K562 (cell line): Measurements from ENCODE around the gene PRSS53. TPM values are rescaled to one million over a fixed set of nuclear protein-coding genes. Genes with fewer than 3 reads are reported as not detected.

Experiments used
- CHD4 ChIP-seq: fragments of 200-600 bp; sonication (generic); IDR thresholded peaks from 3 replicates; pipeline ENCODE4 v1.6.1; 2012; ENCODE audit warnings: low read depth, mild to moderate bottlenecking, mixed read lengths, low read length, inconsistent platforms; ENCODE audit not compliant: insufficient read depth, insufficient replicate concordance, poor library complexity, severe bottlenecking
- DMBX1 ChIP-seq: fragments of 250-450 bp; sonication (Bioruptor Pico); IDR thresholded peaks from 2 replicates; pipeline ENCODE4 v1.8.0; 2022; ENCODE audit warnings: inconsistent platforms, mild to moderate bottlenecking, moderate library complexity, borderline replicate concordance
- MBD2 ChIP-seq: sonication (generic); IDR thresholded peaks from 2 replicates; pipeline ENCODE4 v1.6.1; 2016; ENCODE audit warnings: low read depth, borderline replicate concordance
- MTA1 ChIP-seq: fragments of 450-650 bp; IDR thresholded peaks from 2 replicates; pipeline ENCODE4 v1.6.1; 2017; ENCODE audit warnings: borderline replicate concordance
- NFRKB ChIP-seq: fragments of 450-650 bp; IDR thresholded peaks from 2 replicates; pipeline ENCODE4 v1.6.1; 2016; ENCODE audit warnings: low read depth
- STAT5B ChIP-seq: fragments of 250-450 bp; sonication (Bioruptor Pico); IDR thresholded peaks from 2 replicates; pipeline ENCODE4 v1.8.0; 2021; ENCODE audit warnings: mild to moderate bottlenecking, inconsistent platforms
- TCF7 ChIP-seq: sonication (generic); IDR thresholded peaks from 2 replicates; pipeline ENCODE4 v1.6.1; 2016; ENCODE audit warnings: antibody characterized with exemption, borderline replicate concordance
- TEAD2 ChIP-seq: fragments of 450-650 bp; IDR thresholded peaks from 2 replicates; pipeline ENCODE4 v1.6.1; 2016; ENCODE audit warnings: missing genetic modification characterization, control low read depth, missing compliant biosample characterization
- polyA plus RNA-seq, 8 experiments: library from polyadenylated mRNA; depleted of rRNA in 4 of 8; stranded (reverse) in 5 of 8; unstranded in 3 of 8; fragments of >200 nt; fragmentation: Nextera tagmentation in 2 of 8; fragmentation: Illumina TruSeq in 1 of 8; extraction: Ambion mirVana in 2 of 8; extraction: Trizol in 1 of 8; gene quantifications; 2 replicates each; pipeline versions ENCODE4 v1.2.1 to v1.2.3, GENCODE V29; 2011 to 2014; ENCODE audit warnings: inconsistent platforms in 1 of 8, missing spikeins in 1 of 8
- total RNA-seq, 7 experiments: library from RNA; depleted of rRNA in 6 of 7; stranded (reverse); fragments of >200 nt in 6 of 7; fragmentation: Illumina TruSeq in 2 of 7; extraction: Trizol in 2 of 7; gene quantifications; 2 replicates each; pipeline versions ENCODE4 v1.2.1 to v1.2.3, GENCODE V29; 2011 to 2021; ENCODE audit warnings: low replicate concordance in 1 of 7
- TF ChIP-seq, protein P1 (sequence below): fragments of 150-350 bp; IDR thresholded peaks from 2 replicates; pipeline ENCODE4 v1.6.1; 2014; ENCODE audit warnings: low read depth, mild to moderate bottlenecking, low read length, borderline replicate concordance
- TF ChIP-seq, protein P2 (sequence below): fragments of 450-650 bp; IDR thresholded peaks from 2 replicates; pipeline ENCODE4 v1.6.1; 2016; ENCODE audit warnings: missing biosample characterization, missing genetic modification characterization
- TF ChIP-seq, protein P3 (sequence below): sonication (generic); formaldehyde crosslinking; IDR thresholded peaks from 2 replicates; pipeline ENCODE4 v1.8.1; 2023; ENCODE audit warnings: mild to moderate bottlenecking, missing genetic modification reagents
- TF ChIP-seq, protein P4 (sequence below), 2 experiments: fragments of 450-650 bp; formaldehyde crosslinking in 1 of 2; IDR thresholded peaks; 2 replicates each; pipeline versions ENCODE4 v1.4.0 to v1.6.1; 2014 to 2020; ENCODE audit warnings: mild to moderate bottlenecking in 2 of 2, borderline replicate concordance in 1 of 2, low read depth in 1 of 2

PRSS53 gene
- total and polyA plus RNA-seq, 9 of the 15 experiments (the other 6 are each of a cell fraction or from before 2014, with no cell fraction given): 0.40 to 1.9 (median 0.78) TPM; not detected in 2

DNA sequence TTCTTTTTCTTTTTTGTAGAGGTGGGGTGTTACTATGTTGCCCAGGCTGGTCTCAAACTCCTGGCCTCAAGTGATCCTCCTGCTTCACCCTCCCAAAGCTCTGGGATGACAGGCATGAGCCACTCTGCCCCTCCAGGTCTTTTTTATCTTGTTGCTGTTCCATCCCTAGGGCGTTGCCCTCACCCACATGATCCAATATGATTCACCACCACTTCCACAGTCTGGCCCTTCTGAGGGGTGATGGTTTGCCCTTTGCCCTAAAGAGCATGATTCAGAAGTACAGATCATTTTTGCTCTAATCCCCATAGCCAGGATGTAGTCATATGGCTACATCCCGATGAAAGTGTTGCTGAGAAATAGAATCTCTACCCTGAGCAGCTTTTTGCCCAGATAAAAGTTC lies 36.6 kb downstream of the PRSS53 start (continued):
- TF ChIP-seq, protein P1, sequence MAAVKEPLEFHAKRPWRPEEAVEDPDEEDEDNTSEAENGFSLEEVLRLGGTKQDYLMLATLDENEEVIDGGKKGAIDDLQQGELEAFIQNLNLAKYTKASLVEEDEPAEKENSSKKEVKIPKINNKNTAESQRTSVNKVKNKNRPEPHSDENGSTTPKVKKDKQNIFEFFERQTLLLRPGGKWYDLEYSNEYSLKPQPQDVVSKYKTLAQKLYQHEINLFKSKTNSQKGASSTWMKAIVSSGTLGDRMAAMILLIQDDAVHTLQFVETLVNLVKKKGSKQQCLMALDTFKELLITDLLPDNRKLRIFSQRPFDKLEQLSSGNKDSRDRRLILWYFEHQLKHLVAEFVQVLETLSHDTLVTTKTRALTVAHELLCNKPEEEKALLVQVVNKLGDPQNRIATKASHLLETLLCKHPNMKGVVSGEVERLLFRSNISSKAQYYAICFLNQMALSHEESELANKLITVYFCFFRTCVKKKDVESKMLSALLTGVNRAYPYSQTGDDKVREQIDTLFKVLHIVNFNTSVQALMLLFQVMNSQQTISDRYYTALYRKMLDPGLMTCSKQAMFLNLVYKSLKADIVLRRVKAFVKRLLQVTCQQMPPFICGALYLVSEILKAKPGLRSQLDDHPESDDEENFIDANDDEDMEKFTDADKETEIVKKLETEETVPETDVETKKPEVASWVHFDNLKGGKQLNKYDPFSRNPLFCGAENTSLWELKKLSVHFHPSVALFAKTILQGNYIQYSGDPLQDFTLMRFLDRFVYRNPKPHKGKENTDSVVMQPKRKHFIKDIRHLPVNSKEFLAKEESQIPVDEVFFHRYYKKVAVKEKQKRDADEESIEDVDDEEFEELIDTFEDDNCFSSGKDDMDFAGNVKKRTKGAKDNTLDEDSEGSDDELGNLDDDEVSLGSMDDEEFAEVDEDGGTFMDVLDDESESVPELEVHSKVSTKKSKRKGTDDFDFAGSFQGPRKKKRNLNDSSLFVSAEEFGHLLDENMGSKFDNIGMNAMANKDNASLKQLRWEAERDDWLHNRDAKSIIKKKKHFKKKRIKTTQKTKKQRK: no peak
- TF ChIP-seq DMBX1 (CRISPR knock-in tag) (no peak), CHD4 (no peak), TEAD2 (tag) (no peak), NFRKB (no peak), TCF7 (no peak), MTA1 (no peak), STAT5B (CRISPR knock-in tag) (no peak), MBD2 (no peak)
- TF ChIP-seq, protein P2, sequence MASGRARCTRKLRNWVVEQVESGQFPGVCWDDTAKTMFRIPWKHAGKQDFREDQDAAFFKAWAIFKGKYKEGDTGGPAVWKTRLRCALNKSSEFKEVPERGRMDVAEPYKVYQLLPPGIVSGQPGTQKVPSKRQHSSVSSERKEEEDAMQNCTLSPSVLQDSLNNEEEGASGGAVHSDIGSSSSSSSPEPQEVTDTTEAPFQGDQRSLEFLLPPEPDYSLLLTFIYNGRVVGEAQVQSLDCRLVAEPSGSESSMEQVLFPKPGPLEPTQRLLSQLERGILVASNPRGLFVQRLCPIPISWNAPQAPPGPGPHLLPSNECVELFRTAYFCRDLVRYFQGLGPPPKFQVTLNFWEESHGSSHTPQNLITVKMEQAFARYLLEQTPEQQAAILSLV (tag): no peak
- TF ChIP-seq, protein P3, sequence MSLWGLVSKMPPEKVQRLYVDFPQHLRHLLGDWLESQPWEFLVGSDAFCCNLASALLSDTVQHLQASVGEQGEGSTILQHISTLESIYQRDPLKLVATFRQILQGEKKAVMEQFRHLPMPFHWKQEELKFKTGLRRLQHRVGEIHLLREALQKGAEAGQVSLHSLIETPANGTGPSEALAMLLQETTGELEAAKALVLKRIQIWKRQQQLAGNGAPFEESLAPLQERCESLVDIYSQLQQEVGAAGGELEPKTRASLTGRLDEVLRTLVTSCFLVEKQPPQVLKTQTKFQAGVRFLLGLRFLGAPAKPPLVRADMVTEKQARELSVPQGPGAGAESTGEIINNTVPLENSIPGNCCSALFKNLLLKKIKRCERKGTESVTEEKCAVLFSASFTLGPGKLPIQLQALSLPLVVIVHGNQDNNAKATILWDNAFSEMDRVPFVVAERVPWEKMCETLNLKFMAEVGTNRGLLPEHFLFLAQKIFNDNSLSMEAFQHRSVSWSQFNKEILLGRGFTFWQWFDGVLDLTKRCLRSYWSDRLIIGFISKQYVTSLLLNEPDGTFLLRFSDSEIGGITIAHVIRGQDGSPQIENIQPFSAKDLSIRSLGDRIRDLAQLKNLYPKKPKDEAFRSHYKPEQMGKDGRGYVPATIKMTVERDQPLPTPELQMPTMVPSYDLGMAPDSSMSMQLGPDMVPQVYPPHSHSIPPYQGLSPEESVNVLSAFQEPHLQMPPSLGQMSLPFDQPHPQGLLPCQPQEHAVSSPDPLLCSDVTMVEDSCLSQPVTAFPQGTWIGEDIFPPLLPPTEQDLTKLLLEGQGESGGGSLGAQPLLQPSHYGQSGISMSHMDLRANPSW (CRISPR knock-in tag): no peak
- TF ChIP-seq, protein P4, sequence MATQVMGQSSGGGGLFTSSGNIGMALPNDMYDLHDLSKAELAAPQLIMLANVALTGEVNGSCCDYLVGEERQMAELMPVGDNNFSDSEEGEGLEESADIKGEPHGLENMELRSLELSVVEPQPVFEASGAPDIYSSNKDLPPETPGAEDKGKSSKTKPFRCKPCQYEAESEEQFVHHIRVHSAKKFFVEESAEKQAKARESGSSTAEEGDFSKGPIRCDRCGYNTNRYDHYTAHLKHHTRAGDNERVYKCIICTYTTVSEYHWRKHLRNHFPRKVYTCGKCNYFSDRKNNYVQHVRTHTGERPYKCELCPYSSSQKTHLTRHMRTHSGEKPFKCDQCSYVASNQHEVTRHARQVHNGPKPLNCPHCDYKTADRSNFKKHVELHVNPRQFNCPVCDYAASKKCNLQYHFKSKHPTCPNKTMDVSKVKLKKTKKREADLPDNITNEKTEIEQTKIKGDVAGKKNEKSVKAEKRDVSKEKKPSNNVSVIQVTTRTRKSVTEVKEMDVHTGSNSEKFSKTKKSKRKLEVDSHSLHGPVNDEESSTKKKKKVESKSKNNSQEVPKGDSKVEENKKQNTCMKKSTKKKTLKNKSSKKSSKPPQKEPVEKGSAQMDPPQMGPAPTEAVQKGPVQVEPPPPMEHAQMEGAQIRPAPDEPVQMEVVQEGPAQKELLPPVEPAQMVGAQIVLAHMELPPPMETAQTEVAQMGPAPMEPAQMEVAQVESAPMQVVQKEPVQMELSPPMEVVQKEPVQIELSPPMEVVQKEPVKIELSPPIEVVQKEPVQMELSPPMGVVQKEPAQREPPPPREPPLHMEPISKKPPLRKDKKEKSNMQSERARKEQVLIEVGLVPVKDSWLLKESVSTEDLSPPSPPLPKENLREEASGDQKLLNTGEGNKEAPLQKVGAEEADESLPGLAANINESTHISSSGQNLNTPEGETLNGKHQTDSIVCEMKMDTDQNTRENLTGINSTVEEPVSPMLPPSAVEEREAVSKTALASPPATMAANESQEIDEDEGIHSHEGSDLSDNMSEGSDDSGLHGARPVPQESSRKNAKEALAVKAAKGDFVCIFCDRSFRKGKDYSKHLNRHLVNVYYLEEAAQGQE (IDR thresholded peaks at IDR 0.05; ENCODE audit: borderline replicate concordance): no peak
- TF ChIP-seq, protein P4 (CRISPR knock-in tag; IDR thresholded peaks at IDR 0.05; ENCODE audit: low read depth): no peak
